Transverse colon (tissue), 4 donors: ENCODE data around the gene PRSS53.

Source experiments
- CTCF ChIP-seq, 5 experiments: fragments of 200-600 bp in 3 of 5; fragments of 450-650 bp in 2 of 5; sonication (generic) in 3 of 5; IDR thresholded peaks; 1 replicate in 2 of 5; 2 replicates in 3 of 5; pipeline ENCODE4 v1.5.1; 2016 to 2017; ENCODE audit warnings: antibody characterized with exemption in 5 of 5, inconsistent platforms in 3 of 5, mild to moderate bottlenecking in 2 of 5, moderate library complexity in 1 of 5
- POLR2A ChIP-seq: fragments of 450-650 bp; IDR thresholded peaks from one replicate; pipeline ENCODE4 v1.6.1; 2016; ENCODE audit warnings: antibody characterized with exemption, mild to moderate bottlenecking, moderate library complexity
- POLR2AphosphoS5 ChIP-seq, 3 donors: sonication (generic); formaldehyde crosslinking; IDR thresholded peaks; one replicate each; pipeline ENCODE4 v1.6.1; 2016; ENCODE audit warnings: antibody characterized with exemption in 3 of 3

DNA sequence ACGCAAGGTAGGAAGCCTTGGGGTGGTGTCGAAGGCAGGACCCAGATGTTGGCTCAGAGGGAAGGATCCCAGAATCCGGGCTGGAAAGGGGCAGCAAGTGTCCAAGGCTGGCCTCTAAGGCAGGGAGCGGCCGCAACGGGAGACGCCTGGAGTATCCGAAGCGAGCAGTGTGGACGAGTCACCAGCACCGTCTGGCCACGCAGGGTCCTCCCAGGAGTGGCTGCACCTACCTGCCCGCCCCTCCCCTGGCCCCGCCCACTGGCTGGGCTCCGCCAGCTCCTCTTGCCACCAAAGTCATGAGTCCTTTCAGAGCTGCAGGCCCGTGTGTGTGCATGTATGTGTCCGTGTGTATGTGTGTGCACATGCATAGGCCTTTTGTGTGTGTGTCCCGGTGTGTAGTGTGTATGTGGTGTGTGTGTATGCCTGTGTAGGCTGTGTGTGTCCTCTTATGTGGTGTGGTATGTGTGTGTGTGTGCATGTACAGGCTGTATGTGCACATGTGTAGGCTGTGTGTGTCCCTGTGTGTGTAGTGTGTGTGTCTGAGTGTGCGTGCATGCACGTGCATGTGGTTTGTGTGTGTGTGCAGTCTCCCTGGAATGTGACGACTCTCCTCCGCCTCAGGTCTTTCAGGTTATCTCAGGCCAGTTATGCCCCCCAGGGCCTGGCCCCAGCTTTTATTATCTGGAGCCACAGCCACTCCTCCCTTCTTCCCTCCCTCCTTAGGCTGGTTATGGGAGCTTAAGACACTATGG, 47.0 kb upstream of the PRSS53 start, which contains the start of gene PRSS8:
- no peak for TF ChIP-seq CTCF (IDR thresholded peaks at IDR 0.05)
- TF ChIP-seq POLR2A = peak; percentile 98
- peak; percentile 78 to 99 (median 98) for TF ChIP-seq POLR2AphosphoS5 (IDR thresholded peaks at IDR 0.05)
